Bronchus fibroblast of lung (primary cell): ENCODE results near the gene GPR4. TPM values are rescaled to one million over a fixed set of nuclear protein-coding genes. Genes with fewer than 3 reads are reported as not detected.

Source experiments
- total RNA-seq: library from RNA; depleted of rRNA; stranded (reverse); fragments of >200 nt; gene quantifications from 2 replicates; pipeline ENCODE4 v1.2.3, GENCODE V29; 2015

GPR4 gene
- total RNA-seq: under 0.01 and 0.17 TPM in 2 replicates

GRCh38 chr19:45601524-45602374 is at the start of gene GPR4:
Gene GPR4 (minus strand): TSS chr19:45602212. CDS start chr19:45591866, 10,346 bp downstream.

GRCh38 chr19:45638930-45639729 is 37.1 kb upstream of the GPR4 start, which contains the start of gene EML2:
Gene EML2 (minus strand): TSS chr19:45639397. CDS start chr19:45639376, 21 bp downstream.

GRCh38 chr19:45584332-45585157 is 17.5 kb downstream of the GPR4 start, which contains the start of gene OPA3:
Gene OPA3 (minus strand): TSS chr19:45584802. CDS start chr19:45584764, 38 bp downstream.

Other genes with a start within 250 kb of the GPR4 start
- gene ERCC2, start 231.6 kb downstream of the GPR4 start, total RNA-seq: 24.9 and 27.1 TPM in 2 replicates
- gene PPP1R13L, start 197.1 kb downstream of the GPR4 start, total RNA-seq: 2.7 and 3.3 TPM in 2 replicates
- 7.9 and 9.6 TPM in 2 replicates for gene POLR1G, start 195.6 kb downstream of the GPR4 start, total RNA-seq
- 142 and 152 TPM in 2 replicates for gene ERCC1, start 178.3 kb downstream of the GPR4 start, total RNA-seq
- gene FOSB, start 134.2 kb downstream of the GPR4 start, total RNA-seq: 2.5 and 3.0 TPM in 2 replicates
- gene RTN2, start 105.2 kb downstream of the GPR4 start, total RNA-seq: 15.3 and 17.7 TPM in 2 replicates
- gene PPM1N, start 103.8 kb downstream of the GPR4 start, total RNA-seq: 0.84 and 0.89 TPM in 2 replicates
- 93.5 and 101 TPM in 2 replicates for gene VASP, start 94.7 kb downstream of the GPR4 start, total RNA-seq
- gene OPA3, start 17.4 kb downstream of the GPR4 start, total RNA-seq: 5.8 and 6.7 TPM in 2 replicates
- gene EML2, start 37.2 kb upstream of the GPR4 start, total RNA-seq: 20.5 and 21.0 TPM in 2 replicates
- gene GIPR, start 66.0 kb upstream of the GPR4 start, total RNA-seq: 0.50 TPM in 1 of 2 replicates, not detected in the other
- 355 and 375 TPM in 2 replicates for gene SNRPD2, start 89.7 kb upstream of the GPR4 start, total RNA-seq
- gene QPCTL, start 90.5 kb upstream of the GPR4 start, total RNA-seq: 27.4 and 27.6 TPM in 2 replicates
- gene FBXO46, start 128.7 kb upstream of the GPR4 start, total RNA-seq: 8.0 and 8.1 TPM in 2 replicates
- not detected in 2 replicates for gene MEIOSIN, start 131.2 kb upstream of the GPR4 start, total RNA-seq
- 12.6 and 15.3 TPM in 2 replicates for gene SIX5, start 167.0 kb upstream of the GPR4 start, total RNA-seq
- gene DMPK, start 180.3 kb upstream of the GPR4 start, total RNA-seq: 16.0 and 17.1 TPM in 2 replicates
- gene DMWD, start 190.6 kb upstream of the GPR4 start, total RNA-seq: 24.2 and 28.2 TPM in 2 replicates
- not detected in 2 replicates for gene RSPH6A, start 213.1 kb upstream of the GPR4 start, total RNA-seq